Activated T-cell treated with anti-CD3 and anti-CD28 coated beads for 24 hours (primary cell): ENCODE results near the gene HTR5A.
"Not testable (repeated sequence)": the region's sequence is repeated elsewhere in the genome, so short reads cannot be mapped to it uniquely, and the experiment has no call there.

Experiments used
- DNase-seq: peaks from one replicate; pipeline ENCODE4 v3.0.0-alpha.2; 2020; ENCODE audit warnings: low read depth

The HTR5A gene

GRCh38 chr7:155069992-155070751, at the start of gene HTR5A:
HTR5A (plus strand) TSS chr7:155070324; CDS start chr7:155070900, 576 bp downstream.
- DNase-seq = peak; percentile 65

- DNase-seq = no peak
Observed at GRCh38 chr7:155020996-155021395, 49.1 kb upstream of the HTR5A start.

GRCh38 chr7:155021699-155022145, 48.4 kb upstream of the HTR5A start:
- DNase-seq = no peak

- DNase-seq = no peak
Observed at GRCh38 chr7:155027879-155028278, 42.2 kb upstream of the HTR5A start.

GRCh38 chr7:155032978-155033377, 37.1 kb upstream of the HTR5A start:
- DNase-seq = no peak

GRCh38 chr7:155034495-155034894, 35.6 kb upstream of the HTR5A start:
- not testable (repeated sequence) for DNase-seq

- DNase-seq = no peak
Observed at GRCh38 chr7:155038335-155038734, 31.8 kb upstream of the HTR5A start.

- no peak for DNase-seq
Observed at GRCh38 chr7:155043756-155044155, 26.4 kb upstream of the HTR5A start.

- DNase-seq = no peak
Observed at GRCh38 chr7:155048006-155048405, 22.1 kb upstream of the HTR5A start.

- DNase-seq = no peak
Observed at GRCh38 chr7:155051355-155051754, 18.8 kb upstream of the HTR5A start.

GRCh38 chr7:155053002-155053401, 17.1 kb upstream of the HTR5A start:
- DNase-seq = no peak

GRCh38 chr7:155054761-155055160, 15.4 kb upstream of the HTR5A start:
- DNase-seq = no peak

GRCh38 chr7:155057076-155057475, 13.0 kb upstream of the HTR5A start:
- DNase-seq = no peak

GRCh38 chr7:155058896-155059295, 11.2 kb upstream of the HTR5A start:
- DNase-seq = no peak

- no peak for DNase-seq
Observed at GRCh38 chr7:155059703-155060102, 10.4 kb upstream of the HTR5A start.

- no peak for DNase-seq
Observed at GRCh38 chr7:155062411-155062810, 7.7 kb upstream of the HTR5A start.

GRCh38 chr7:155064186-155064585, 5.9 kb upstream of the HTR5A start:
- no peak for DNase-seq

- DNase-seq = no peak
Observed at GRCh38 chr7:155066417-155066950, 3.6 kb upstream of the HTR5A start.

GRCh38 chr7:155071121-155071651, 1.1 kb downstream of the HTR5A start:
- no peak for DNase-seq

- DNase-seq = no peak
Observed at GRCh38 chr7:155071916-155072571, 1.9 kb downstream of the HTR5A start.

GRCh38 chr7:155073922-155074321, 3.8 kb downstream of the HTR5A start:
- no peak for DNase-seq

GRCh38 chr7:155084021-155084420, 13.9 kb downstream of the HTR5A start:
- DNase-seq = no peak

GRCh38 chr7:155084969-155085368, 14.8 kb downstream of the HTR5A start:
- DNase-seq = no peak
